ENCODE results near the gene HNRNPM. TPM values are rescaled to one million over a fixed set of nuclear protein-coding genes. Genes with fewer than 3 reads are reported as not detected.

HNRNPM gene
- total and polyA plus RNA-seq, 7 donors, result 53.2 to 146 (median 91.8) TPM

- WGBS, 3 donors, result 86 to 89% (median 88%) methylated on average over 16 of the region's 16 CpGs
- TF ChIP-seq CTCF (IDR thresholded peaks at IDR 0.05), result no peak
- DNase-seq (no peak), ATAC-seq (no peak)
- Histone ChIP-seq H3K4me3 (no peak overlapping the region), H3K27me3 (ENCODE audit: insufficient read depth in 3 of 3, low read length in 2 of 3) (no peaks in the 10 kb centered on the region), H3K27ac (no peak overlapping the region), H3K36me3 (ENCODE audit: insufficient read depth in 1 of 2, low read depth in 1 of 2) (peaks cover 0 to 70% of the 10 kb centered on the region in 2 donors), H3K9me3 (no peaks in the 10 kb centered on the region), H3K4me1 (peaks cover 7% of the 10 kb centered on the region)
- intact Hi-C loops (cut with DNase I), result no loop called here
These were observed 41.9 kb downstream of the HNRNPM start for GRCh38 chr19:8486661-8487136.

GRCh38 chr19:8487137-8487851 lies 42.5 kb downstream of the HNRNPM start:
- peaks cover 0 to 70% of the 10 kb centered on the region in 2 donors for H3K36me3 ChIP-seq (ENCODE audit: insufficient read depth in 1 of 2, low read depth in 1 of 2)
- H3K4me3 ChIP-seq, result no peak overlapping the region
- no peak for TF ChIP-seq CTCF (IDR thresholded peaks at IDR 0.05)
- DNase-seq (no peak), ATAC-seq (no peak)
- 74 to 82% (median 79%) methylated on average over 13 of the region's 13 CpGs for WGBS, 3 donors
- no peaks in the 10 kb centered on the region for H3K9me3 ChIP-seq
- no peak overlapping the region for H3K27ac ChIP-seq
- intact Hi-C loops (cut with DNase I), result no loop called here
- peaks cover 2% of the 10 kb centered on the region for H3K4me1 ChIP-seq
- no peaks in the 10 kb centered on the region for H3K27me3 ChIP-seq (ENCODE audit: insufficient read depth in 3 of 3, low read length in 2 of 3)

- DNase-seq, result no peak
- Histone ChIP-seq H3K4me1 (no peaks in the 10 kb centered on the region), H3K9me3 (no peaks in the 10 kb centered on the region), H3K4me3 (no peak overlapping the region), H3K27ac (no peak overlapping the region), H3K36me3 (ENCODE audit: insufficient read depth in 1 of 2, low read depth in 1 of 2) (peaks cover 0 to 63% of the 10 kb centered on the region in 2 donors), H3K27me3 (ENCODE audit: insufficient read depth in 3 of 3, low read length in 2 of 3) (no peaks in the 10 kb centered on the region)
- WGBS, 3 donors, result 74 to 84% (median 77%) methylated on average over 15 of the region's 15 CpGs
- ATAC-seq, result no peak
- intact Hi-C loops (cut with DNase I), result no loop called here
- TF ChIP-seq CTCF (IDR thresholded peaks at IDR 0.05), result no peak
These were observed 43.6 kb downstream of the HNRNPM start for GRCh38 chr19:8488365-8488764.

GRCh38 chr19:8489561-8490394 lies 45.0 kb downstream of the HNRNPM start:
- peaks cover 0 to 49% of the 10 kb centered on the region in 2 donors for H3K36me3 ChIP-seq (ENCODE audit: insufficient read depth in 1 of 2, low read depth in 1 of 2)
- no peak overlapping the region for H3K4me3 ChIP-seq
- no peak for TF ChIP-seq CTCF (IDR thresholded peaks at IDR 0.05)
- no peaks in the 10 kb centered on the region for H3K27me3 ChIP-seq (ENCODE audit: insufficient read depth in 3 of 3, low read length in 2 of 3)
- DNase-seq (no peak), ATAC-seq (peak in 2 of 4 donors; percentile 17 to 23)
- WGBS, 3 donors, result 75 to 82% (median 81%) methylated on average over 25 of the region's 25 CpGs
- intact Hi-C loops (cut with DNase I), result no loop called here
- no peaks in the 10 kb centered on the region for H3K9me3 ChIP-seq
- no peak overlapping the region for H3K27ac ChIP-seq
- no peaks in the 10 kb centered on the region for H3K4me1 ChIP-seq

Data from psoas muscle (tissue), 8 donors.